Neutrophil (primary cell): ENCODE data around the gene TRAPPC12.

ENCODE experiments used
- H3K27ac ChIP-seq: fragments of 200-600 bp; sonication (generic); 2 replicates; pipeline ENCODE4 v1.5.1; 2016; ENCODE audit warnings: mild to moderate bottlenecking, moderate library complexity
- H3K27me3 ChIP-seq: fragments of 200-600 bp; sonication (generic); 2 replicates; pipeline ENCODE4 v1.6.0; 2016; ENCODE audit warnings: mild to moderate bottlenecking
- H3K36me3 ChIP-seq: fragments of 200-600 bp; sonication (generic); 2 replicates; pipeline ENCODE4 v1.5.1; 2017
- H3K4me1 ChIP-seq, 2 experiments: fragments of 200-600 bp in 1 of 2; sonication (generic) in 1 of 2; 1 replicate in 1 of 2; 2 replicates in 1 of 2; pipeline versions ENCODE4 v1.5.1 to v1.6.1; 2013 to 2016; ENCODE audit warnings: low read depth in 1 of 2, low read length in 1 of 2, mild to moderate bottlenecking in 1 of 2, moderate library complexity in 1 of 2; ENCODE audit not compliant: control insufficient read depth in 1 of 2, insufficient read depth in 1 of 2
- H3K4me3 ChIP-seq, 2 experiments: fragments of 200-600 bp in 1 of 2; sonication (generic) in 1 of 2; 1 replicate in 1 of 2; 2 replicates in 1 of 2; pipeline ENCODE4 v1.5.1; 2013 to 2016; ENCODE audit warnings: low read depth in 1 of 2, low read length in 1 of 2, mild to moderate bottlenecking in 1 of 2, moderate library complexity in 1 of 2
- H3K9me3 ChIP-seq: fragments of 200-600 bp; sonication (generic); 2 replicates; pipeline ENCODE4 v1.5.1; 2016
- CTCF ChIP-seq: fragments of 200-600 bp; sonication (generic); IDR thresholded peaks from 2 replicates; pipeline ENCODE4 v1.5.1; 2016; ENCODE audit warnings: antibody characterized with exemption

Gene TRAPPC12

GRCh38 chr2:3487028-3487425 lies 107.5 kb downstream of the TRAPPC12 start:
- peaks cover 26% of the 10 kb centered on the region for H3K36me3 ChIP-seq
- H3K27me3 ChIP-seq, result no peaks in the 10 kb centered on the region
- no peak for TF ChIP-seq CTCF
- no peak overlapping the region for H3K27ac ChIP-seq
- H3K4me1 ChIP-seq, result no peaks in the 10 kb centered on the region
- no peak overlapping the region for H3K4me3 ChIP-seq
- H3K9me3 ChIP-seq, result no peaks in the 10 kb centered on the region

DNA sequence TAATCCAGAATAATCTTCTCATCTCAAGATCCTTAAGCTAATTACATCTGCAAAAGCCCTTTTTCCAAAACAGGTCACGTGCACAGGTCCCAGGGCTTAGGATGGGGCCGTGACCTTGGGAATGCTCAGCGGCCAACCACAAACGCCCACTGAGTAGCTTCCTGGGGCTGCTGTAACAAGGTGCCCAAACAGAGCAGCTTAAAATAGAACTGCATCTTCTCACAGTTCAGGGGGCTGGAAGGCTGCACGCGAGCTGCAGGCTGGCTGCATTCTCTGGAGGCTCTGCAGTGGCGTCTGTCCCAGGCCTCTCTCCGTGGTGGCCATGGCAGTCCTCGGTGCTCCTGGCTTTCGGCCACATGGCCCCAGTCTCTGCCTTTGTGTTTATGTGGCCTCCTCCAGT lies 107.9 kb downstream of the TRAPPC12 start:
- Histone ChIP-seq H3K9me3 (no peaks in the 10 kb centered on the region), H3K36me3 (peaks cover 22% of the 10 kb centered on the region), H3K4me1 (no peaks in the 10 kb centered on the region), H3K27me3 (no peaks in the 10 kb centered on the region), H3K4me3 (no peak overlapping the region), H3K27ac (no peak overlapping the region)
- no peak for TF ChIP-seq CTCF

GRCh38 chr2:3488061-3488531 lies 108.6 kb downstream of the TRAPPC12 start:
- TF ChIP-seq CTCF, result no peak
- Histone ChIP-seq H3K4me3 (no peak overlapping the region), H3K9me3 (no peaks in the 10 kb centered on the region), H3K36me3 (peaks cover 17% of the 10 kb centered on the region), H3K4me1 (no peaks in the 10 kb centered on the region), H3K27ac (no peak overlapping the region), H3K27me3 (no peaks in the 10 kb centered on the region)

DNA sequence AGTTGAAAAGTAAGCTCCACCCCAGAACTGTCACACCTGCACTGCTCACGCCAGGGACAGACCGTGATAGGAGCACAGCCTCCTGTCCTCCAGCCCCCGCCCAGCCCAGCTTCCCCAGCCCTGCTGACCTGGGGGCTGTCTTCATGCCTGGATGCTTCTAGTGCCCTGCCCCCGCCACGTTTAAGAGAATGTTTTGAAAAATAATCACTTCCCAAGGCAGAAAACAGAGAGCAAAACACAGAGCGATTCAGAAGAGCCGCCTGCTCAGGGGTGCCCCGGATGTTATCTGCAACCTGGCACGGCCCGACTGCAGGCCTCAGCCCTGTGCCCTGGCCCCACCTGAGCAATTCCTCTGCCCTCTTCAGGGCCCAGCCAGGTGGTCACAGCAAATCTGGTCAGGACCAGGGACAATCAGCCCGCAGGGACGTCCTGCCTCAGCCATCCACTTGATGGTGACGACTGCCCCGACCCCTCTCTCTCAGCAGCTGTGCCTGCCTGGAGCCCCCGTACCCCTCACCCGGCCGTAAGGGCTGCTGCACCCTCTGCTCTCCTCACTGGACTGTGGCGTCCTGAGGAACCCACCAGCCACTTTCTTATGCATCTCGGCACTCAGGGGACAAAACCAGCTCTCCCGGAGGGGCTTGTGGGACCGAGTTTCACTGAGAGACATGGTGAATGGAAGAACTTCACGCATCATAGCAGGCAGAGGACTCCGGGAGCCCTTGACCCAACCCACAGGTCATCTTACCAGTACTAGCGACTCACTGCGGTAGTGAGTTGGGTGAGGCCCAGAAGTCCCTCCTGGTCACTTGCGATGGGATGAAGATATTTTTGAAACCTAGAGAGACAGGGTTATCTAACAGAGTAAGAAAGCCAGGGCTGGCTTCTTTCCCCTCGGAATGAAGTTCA lies 109.6 kb downstream of the TRAPPC12 start:
- TF ChIP-seq CTCF, result no peak
- Histone ChIP-seq H3K4me1 (no peaks in the 10 kb centered on the region), H3K4me3 (no peak overlapping the region), H3K27me3 (no peaks in the 10 kb centered on the region), H3K27ac (no peak overlapping the region), H3K9me3 (no peaks in the 10 kb centered on the region), H3K36me3 (peaks cover 13% of the 10 kb centered on the region)

DNA sequence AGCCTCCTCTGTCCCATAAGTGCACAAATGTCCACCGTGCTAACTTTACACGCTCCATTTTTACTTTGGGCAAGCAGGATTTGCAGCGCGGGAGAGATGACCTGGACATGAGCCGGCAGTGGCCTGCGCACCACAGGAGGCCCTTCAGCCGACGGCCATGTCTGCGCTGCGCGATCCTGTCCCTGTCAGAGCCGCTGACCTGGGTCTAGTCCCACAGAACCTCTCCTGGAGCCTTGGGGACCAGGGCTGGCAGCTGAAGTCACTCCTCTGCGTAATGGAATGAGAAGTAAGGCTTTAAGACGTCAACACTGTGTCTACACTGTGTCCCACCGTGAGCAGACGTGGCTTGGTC lies 110.2 kb downstream of the TRAPPC12 start:
- Histone ChIP-seq H3K4me1 (no peaks in the 10 kb centered on the region), H3K36me3 (peaks cover 10% of the 10 kb centered on the region), H3K9me3 (no peaks in the 10 kb centered on the region), H3K27ac (no peak overlapping the region), H3K4me3 (no peak overlapping the region), H3K27me3 (no peaks in the 10 kb centered on the region)
- no peak for TF ChIP-seq CTCF
